ENCODE data around the gene ABCD1. TPM values are rescaled to one million over a fixed set of nuclear protein-coding genes. Genes with fewer than 3 reads are reported as not detected.

ABCD1 gene
- total RNA-seq, 4 donors from 2014 or later: 1.8 to 5.0 (median 3.5) TPM

GRCh38 chrX:153791104-153791852 lies 66.6 kb downstream of the ABCD1 start:
- Histone ChIP-seq H3K4me1 (peaks cover 9 to 47% (median 22%) of the 10 kb centered on the region in 3 donors), H3K4me3 (no peak overlapping the region), H3K27ac (no peak overlapping the region), H3K27me3 (no peaks in the 10 kb centered on the region), H3K36me3 (peaks cover 5 to 47% (median 5%) of the 10 kb centered on the region in 3 donors), H3K9me3 (no peaks in the 10 kb centered on the region)
- intact Hi-C loops (cut with DNase I): no loop called here
- no peak for DNase-seq
- WGBS, 2 donors: 55 to 74% methylated on average over 8 to 13 of the region's 17 CpGs
- no peak for TF ChIP-seq POLR2A (IDR thresholded peaks at IDR 0.05)
- no peak for TF ChIP-seq CTCF (IDR thresholded peaks at IDR 0.05)

GRCh38 chrX:153792368-153792767 lies 67.7 kb downstream of the ABCD1 start:
- Histone ChIP-seq H3K36me3 (peaks cover 2 to 47% (median 3%) of the 10 kb centered on the region in 3 donors), H3K4me1 (peaks cover 9 to 51% (median 22%) of the 10 kb centered on the region in 3 donors), H3K27ac (no peak overlapping the region), H3K27me3 (no peaks in the 10 kb centered on the region), H3K4me3 (no peak overlapping the region), H3K9me3 (no peaks in the 10 kb centered on the region)
- intact Hi-C loops (cut with DNase I): no loop called here
- WGBS, 2 donors: 93% methylated on average over 2 of the region's 6 CpGs; no CpG with 5 or more reads in 1 of the 2 donors
- no peak for DNase-seq
- TF ChIP-seq POLR2A (IDR thresholded peaks at IDR 0.05) (no peak), CTCF (IDR thresholded peaks at IDR 0.05) (no peak)

GRCh38 chrX:153793291-153793690 lies 68.6 kb downstream of the ABCD1 start:
- Histone ChIP-seq H3K27ac (peak overlapping the region; percentile 94 to 97 (median 95)), H3K36me3 (peaks cover 0 to 47% (median 5%) of the 10 kb centered on the region in 3 donors), H3K4me3 (peak overlapping the region; percentile 52 to 78 (median 67)), H3K4me1 (peaks cover 9 to 51% (median 22%) of the 10 kb centered on the region in 3 donors), H3K27me3 (no peaks in the 10 kb centered on the region), H3K9me3 (no peaks in the 10 kb centered on the region)
- TF ChIP-seq CTCF (IDR thresholded peaks at IDR 0.05): no peak
- TF ChIP-seq POLR2A (IDR thresholded peaks at IDR 0.05): no peak
- intact Hi-C loops (cut with DNase I): no loop called here
- no peak for DNase-seq
- 0 to 61% methylated on average over 1 to 7 of the region's 7 CpGs for WGBS, 2 donors

Other genes starting within 250 kb of the ABCD1 start
- 10 to 100 TPM in 3 of 4 donors, 1 to 10 TPM in 1; 6.7 to 26.7 (median 15.7) TPM for gene BGN, start 229.9 kb upstream of the ABCD1 start, total RNA-seq
- not detected for gene ATP2B3, start 207.2 kb upstream of the ABCD1 start, total RNA-seq
- 10 to 100 TPM; 18.0 to 32.2 (median 23.9) TPM for gene CCNQ, start 125.7 kb upstream of the ABCD1 start, total RNA-seq
- 1 to 10 TPM in 2 of 4 donors, under 1 TPM in 2; 0.38 to 4.0 (median 1.3) TPM for gene DUSP9, start 77.7 kb upstream of the ABCD1 start, total RNA-seq
- 1 to 10 TPM in 2 of 4 donors, under 1 TPM in 1, not detected in 1; 0.82 to 5.7 (median 1.5) TPM for gene PNCK, start 51.0 kb upstream of the ABCD1 start, total RNA-seq
- gene SLC6A8, start 36.9 kb upstream of the ABCD1 start, total RNA-seq: 10 to 100 TPM; 19.5 to 36.2 (median 25.4) TPM
- 100 to 1,000 TPM in 3 of 4 donors, 10 to 100 TPM in 1; 99.2 to 180 (median 142) TPM for gene BCAP31, start 469 bp upstream of the ABCD1 start, total RNA-seq
- gene PLXNB3, start 39.4 kb downstream of the ABCD1 start, total RNA-seq: 10 to 100 TPM in 1 of 4 donors, 1 to 10 TPM in 3; 3.2 to 13.4 (median 6.9) TPM
- under 1 TPM in 3 of 4 donors, not detected in 1; 0.09 to 0.38 (median 0.15) TPM for gene SRPK3, start 56.2 kb downstream of the ABCD1 start, total RNA-seq
- gene IDH3G, start 69.5 kb downstream of the ABCD1 start, total RNA-seq: 10 to 100 TPM; 60.7 to 67.8 (median 64.1) TPM
- gene SSR4, start 69.8 kb downstream of the ABCD1 start, total RNA-seq: 100 to 1,000 TPM; 131 to 257 (median 159) TPM
- gene PDZD4, start 105.7 kb downstream of the ABCD1 start, total RNA-seq: 1 to 10 TPM in 3 of 4 donors, under 1 TPM in 1; 0.97 to 3.4 (median 1.9) TPM
- gene L1CAM, start 161.3 kb downstream of the ABCD1 start, total RNA-seq: 1 to 10 TPM in 2 of 4 donors, under 1 TPM in 2; 0.35 to 3.2 (median 1.3) TPM
- gene AVPR2, start 179.8 kb downstream of the ABCD1 start, total RNA-seq: 1 to 10 TPM in 1 of 4 donors, under 1 TPM in 3; 0.19 to 1.3 (median 0.29) TPM
- 10 to 100 TPM in 1 of 4 donors, 1 to 10 TPM in 3; 3.9 to 18.3 (median 7.6) TPM for gene ARHGAP4, start 201.4 kb downstream of the ABCD1 start, total RNA-seq
- gene NAA10, start 210.2 kb downstream of the ABCD1 start, total RNA-seq: 10 to 100 TPM; 42.5 to 92.5 (median 87.6) TPM
- 1 to 10 TPM in 2 of 4 donors, under 1 TPM in 1, not detected in 1; 0.45 to 7.6 (median 3.1) TPM for gene RENBP, start 219.8 kb downstream of the ABCD1 start, total RNA-seq
- 10 to 100 TPM; 22.2 to 54.0 (median 37.0) TPM for gene HCFC1, start 247.0 kb downstream of the ABCD1 start, total RNA-seq
- 1 to 10 TPM; 2.5 to 4.1 (median 3.8) TPM for gene TMEM187, start 247.9 kb downstream of the ABCD1 start, total RNA-seq